Brain microvascular endothelial cell (primary cell): ENCODE results near the gene TBATA.

ENCODE experiments used
- DNase-seq: peaks from one replicate; pipeline ENCODE4 v3.0.0-alpha.2; 2020
- H3K27ac ChIP-seq: fragments of 250-450 bp; sonication (Bioruptor Pico); 2 replicates; pipeline ENCODE4 v1.5.1; 2020; ENCODE audit warnings: mild to moderate bottlenecking, moderate library complexity
- H3K27me3 ChIP-seq: fragments of 250-450 bp; sonication (Bioruptor Pico); replicated peaks from 2 replicates; pipeline ENCODE4 v1.5.1; 2020; ENCODE audit warnings: mild to moderate bottlenecking
- H3K36me3 ChIP-seq: fragments of 250-450 bp; sonication (Bioruptor Pico); replicated peaks from 2 replicates; pipeline ENCODE4 v1.5.1; 2020; ENCODE audit warnings: mild to moderate bottlenecking
- H3K4me3 ChIP-seq: 2 replicates; pipeline ENCODE4 v1.5.1; 2011; ENCODE audit warnings: low read depth, mild to moderate bottlenecking, control low read depth, low read length, moderate library complexity
- in situ Hi-C: cut with HindIII; loops from 2 replicates; pipeline ENCODE4 v1.10.0; 2017; ENCODE audit warnings: low sequenced_read_pairs, low pct_ligation_motif_present
- TF ChIP-seq, protein P1 (sequence below): IDR thresholded peaks from 2 replicates; pipeline ENCODE4 v1.5.1; 2011; ENCODE audit warnings: low read depth, mild to moderate bottlenecking, moderate library complexity, low read length, control low read depth, inconsistent platforms; ENCODE audit errors: missing control alignments

TBATA gene, protein sequence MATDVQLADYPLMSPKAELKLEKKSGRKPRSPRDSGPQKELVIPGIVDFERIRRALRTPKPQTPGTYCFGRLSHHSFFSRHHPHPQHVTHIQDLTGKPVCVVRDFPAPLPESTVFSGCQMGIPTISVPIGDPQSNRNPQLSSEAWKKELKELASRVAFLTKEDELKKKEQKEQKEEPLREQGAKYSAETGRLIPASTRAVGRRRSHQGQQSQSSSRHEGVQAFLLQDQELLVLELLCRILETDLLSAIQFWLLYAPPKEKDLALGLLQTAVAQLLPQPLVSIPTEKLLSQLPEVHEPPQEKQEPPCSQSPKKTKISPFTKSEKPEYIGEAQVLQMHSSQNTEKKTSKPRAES

DNA sequence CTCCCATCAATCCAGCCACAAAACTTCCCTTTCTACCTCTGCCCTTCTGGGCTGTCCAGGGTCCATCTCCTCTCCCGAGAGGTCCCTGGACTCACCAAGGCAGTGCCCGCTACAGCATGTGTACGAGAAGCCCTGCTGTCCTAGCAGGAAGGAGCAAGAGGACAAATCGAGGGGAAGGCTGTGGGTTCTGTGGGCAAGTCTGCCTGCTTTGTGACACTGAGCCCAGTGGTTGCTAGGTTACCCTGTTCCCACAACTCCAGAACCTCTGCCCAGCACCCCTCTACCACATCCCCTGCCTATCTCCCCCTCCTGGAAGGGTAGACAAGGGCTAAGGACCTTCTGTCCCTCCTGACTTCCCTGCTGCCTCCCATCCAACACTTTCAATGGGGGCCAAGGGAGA lies at the start of gene TBATA:
TBATA (minus strand) TSS at position 188 of the 400 bp plus-strand sequence. CDS start 1,998 bp downstream, outside the sequence.
- no peak within 1 kb of the TSS for H3K27ac ChIP-seq
- no peaks in the 10 kb centered on the region for H3K36me3 ChIP-seq
- no peaks in the 10 kb centered on the region for H3K27me3 ChIP-seq
- DNase-seq: no peak
- no peak within 1 kb of the TSS for H3K4me3 ChIP-seq
- in situ Hi-C loops: no loop called here
- TF ChIP-seq, protein P1, sequence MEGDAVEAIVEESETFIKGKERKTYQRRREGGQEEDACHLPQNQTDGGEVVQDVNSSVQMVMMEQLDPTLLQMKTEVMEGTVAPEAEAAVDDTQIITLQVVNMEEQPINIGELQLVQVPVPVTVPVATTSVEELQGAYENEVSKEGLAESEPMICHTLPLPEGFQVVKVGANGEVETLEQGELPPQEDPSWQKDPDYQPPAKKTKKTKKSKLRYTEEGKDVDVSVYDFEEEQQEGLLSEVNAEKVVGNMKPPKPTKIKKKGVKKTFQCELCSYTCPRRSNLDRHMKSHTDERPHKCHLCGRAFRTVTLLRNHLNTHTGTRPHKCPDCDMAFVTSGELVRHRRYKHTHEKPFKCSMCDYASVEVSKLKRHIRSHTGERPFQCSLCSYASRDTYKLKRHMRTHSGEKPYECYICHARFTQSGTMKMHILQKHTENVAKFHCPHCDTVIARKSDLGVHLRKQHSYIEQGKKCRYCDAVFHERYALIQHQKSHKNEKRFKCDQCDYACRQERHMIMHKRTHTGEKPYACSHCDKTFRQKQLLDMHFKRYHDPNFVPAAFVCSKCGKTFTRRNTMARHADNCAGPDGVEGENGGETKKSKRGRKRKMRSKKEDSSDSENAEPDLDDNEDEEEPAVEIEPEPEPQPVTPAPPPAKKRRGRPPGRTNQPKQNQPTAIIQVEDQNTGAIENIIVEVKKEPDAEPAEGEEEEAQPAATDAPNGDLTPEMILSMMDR: no peak

DNA sequence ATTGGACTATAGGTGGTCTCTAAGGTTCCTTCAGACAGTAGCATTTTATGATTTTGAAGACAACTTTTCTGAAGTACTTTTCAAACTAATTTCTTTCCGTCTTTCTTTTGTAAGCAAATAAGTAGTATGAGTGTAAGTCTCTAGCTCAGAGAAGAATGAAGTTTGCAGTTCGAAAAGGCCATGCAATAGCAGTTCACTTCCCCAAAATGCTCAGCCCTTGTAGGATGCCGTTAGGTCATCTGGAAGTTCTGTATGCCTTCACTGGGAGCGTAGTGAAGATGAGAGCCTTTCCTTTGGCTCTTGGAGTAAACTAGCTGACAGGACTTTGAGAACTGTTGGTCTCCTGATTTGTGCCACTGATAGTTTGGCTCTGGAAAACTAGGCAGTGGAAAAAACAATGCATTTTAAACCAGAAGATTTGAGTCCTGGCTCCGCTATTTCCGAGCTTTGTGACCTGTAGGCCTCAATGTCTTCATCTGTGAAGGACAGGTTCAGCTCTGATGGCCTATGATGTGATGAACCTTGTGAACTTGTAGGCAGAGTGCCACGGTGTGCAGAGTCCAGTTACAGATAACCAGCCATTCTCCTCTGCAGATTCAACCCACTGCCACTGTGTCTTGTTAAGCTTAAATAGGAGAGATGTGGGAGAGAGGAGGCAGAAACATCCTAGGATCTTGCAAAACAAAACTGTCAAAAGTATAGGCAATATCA lies 49.4 kb upstream of the TBATA start:
- Histone ChIP-seq H3K27me3 (no peaks in the 10 kb centered on the region), H3K36me3 (no peaks in the 10 kb centered on the region), H3K4me3 (no peak overlapping the region), H3K27ac (peak overlapping the region; percentile 98)
- no peak for DNase-seq
- TF ChIP-seq, protein P1: no peak
- in situ Hi-C loops: no loop called here

DNA sequence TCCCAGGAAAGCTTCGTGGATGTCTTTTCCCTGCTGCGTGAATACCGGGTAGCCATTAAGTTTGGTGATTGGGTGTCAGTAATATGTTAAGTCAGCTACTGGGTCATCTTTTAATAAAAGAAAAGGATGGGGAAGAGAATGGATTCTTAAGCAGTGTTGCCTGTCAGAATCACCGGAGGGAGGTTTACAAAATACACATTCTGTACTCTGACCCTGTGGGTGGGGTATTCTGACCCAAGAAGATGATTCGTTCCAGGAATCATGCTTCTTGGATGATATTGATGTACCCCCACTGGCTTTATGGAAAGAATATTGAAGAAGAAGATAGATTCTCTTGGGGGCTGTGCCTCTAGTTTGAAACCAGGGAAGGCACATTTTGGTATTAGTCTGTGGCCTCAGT lies 48.8 kb upstream of the TBATA start:
- TF ChIP-seq, protein P1: no peak
- Histone ChIP-seq H3K27me3 (no peaks in the 10 kb centered on the region), H3K36me3 (no peaks in the 10 kb centered on the region), H3K4me3 (no peak overlapping the region), H3K27ac (peak overlapping the region; percentile 98)
- in situ Hi-C loops: no loop called here
- no peak for DNase-seq

DNA sequence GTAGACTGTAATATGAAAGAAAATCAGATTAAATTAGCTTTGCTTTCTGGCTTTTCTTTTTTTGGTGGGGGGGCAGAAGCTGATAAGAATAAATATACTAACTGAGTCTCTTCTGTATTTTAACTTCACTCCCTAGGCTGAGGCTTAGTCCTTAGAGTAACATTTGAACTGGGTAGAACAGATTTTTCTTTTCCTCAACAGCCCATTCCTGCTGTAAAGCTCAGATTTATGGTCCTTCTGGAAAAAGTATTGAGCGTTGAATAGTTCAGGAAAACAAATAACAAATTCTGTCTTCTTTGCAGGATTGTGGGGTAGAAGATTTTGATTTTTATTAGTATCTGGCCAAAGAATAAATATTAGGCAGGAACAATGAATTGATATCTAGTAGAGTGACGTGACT lies 48.4 kb upstream of the TBATA start:
- no peak overlapping the region for H3K4me3 ChIP-seq
- DNase-seq: no peak
- peak overlapping the region; percentile 98 for H3K27ac ChIP-seq
- in situ Hi-C loops: no loop called here
- no peaks in the 10 kb centered on the region for H3K27me3 ChIP-seq
- H3K36me3 ChIP-seq: no peaks in the 10 kb centered on the region
- TF ChIP-seq, protein P1: no peak

DNA sequence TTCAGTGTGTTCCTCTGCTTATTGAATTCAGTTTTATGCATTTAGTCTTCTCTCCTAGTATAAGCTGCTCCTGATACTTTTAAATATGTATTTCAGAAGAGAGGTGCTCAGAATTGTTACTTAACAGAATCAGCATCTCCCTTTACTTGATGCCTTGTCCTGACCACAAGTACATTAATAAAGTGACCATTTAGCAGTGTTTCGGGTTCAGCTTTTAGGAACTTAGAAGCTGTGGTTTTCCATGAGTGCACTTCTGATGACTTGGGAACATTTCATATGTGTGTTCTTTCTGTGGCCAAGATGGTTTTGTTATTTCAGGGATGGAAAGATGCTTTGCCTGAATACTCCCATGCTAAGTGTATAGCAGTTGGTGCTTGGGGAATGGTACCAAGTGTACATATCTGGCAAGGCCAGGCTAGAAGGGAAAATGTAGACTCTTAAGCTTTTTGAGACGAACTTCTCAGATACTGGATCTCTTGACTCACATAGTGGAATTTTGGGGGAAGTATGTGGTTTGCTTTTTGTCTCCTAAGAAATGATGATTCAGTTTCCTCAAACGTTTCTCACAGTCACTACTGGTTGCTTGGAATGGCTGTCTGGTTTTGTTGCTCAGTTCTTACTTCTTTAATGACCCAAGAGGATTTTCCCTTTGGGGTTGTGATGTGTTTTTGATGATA lies 47.8 kb upstream of the TBATA start:
- in situ Hi-C loops: no loop called here
- no peak overlapping the region for H3K4me3 ChIP-seq
- no peaks in the 10 kb centered on the region for H3K36me3 ChIP-seq
- TF ChIP-seq, protein P1: no peak
- H3K27ac ChIP-seq: peak overlapping the region; percentile 98
- no peaks in the 10 kb centered on the region for H3K27me3 ChIP-seq
- DNase-seq: peak; percentile 83
